Uterus (tissue), 4 donors: Measurements from ENCODE around the gene ANKRD13C. TPM values are rescaled to one million over a fixed set of nuclear protein-coding genes. Genes with fewer than 3 reads are reported as not detected.

Source experiments
- DNase-seq, 2 donors: peaks; one replicate each; pipeline ENCODE4 v3.0.0-alpha.2; 2019 to 2020
- H3K27ac ChIP-seq, 2 donors: fragments of 200-600 bp; sonication (generic); 1 replicate in 1 of 2; 2 replicates in 1 of 2; pipeline ENCODE4 v1.5.1; 2016 to 2018
- H3K27me3 ChIP-seq, 2 donors: fragments of 200-600 bp; sonication (generic); one replicate each; pipeline ENCODE4 v1.5.1; 2018 to 2019; ENCODE audit warnings: control low read depth in 1 of 2
- H3K36me3 ChIP-seq, 2 donors: fragments of 200-600 bp; sonication (generic); one replicate each; pipeline ENCODE4 v1.5.1; 2019; ENCODE audit warnings: control low read depth in 1 of 2
- H3K4me1 ChIP-seq, 2 donors: fragments of 200-600 bp; sonication (generic); one replicate each; pipeline ENCODE4 v1.5.1; 2018 to 2019; ENCODE audit warnings: control low read depth in 1 of 2
- H3K4me3 ChIP-seq, 2 donors: fragments of 200-600 bp; sonication (generic); 1 replicate in 1 of 2; 2 replicates in 1 of 2; pipeline ENCODE4 v1.5.1; 2018 to 2019; ENCODE audit warnings: mild to moderate bottlenecking in 1 of 2
- H3K9me3 ChIP-seq, 2 donors: fragments of 200-600 bp; sonication (generic); one replicate each; pipeline ENCODE4 v1.5.1; 2019; ENCODE audit warnings: control low read depth in 1 of 2
- POLR2A ChIP-seq, 2 donors: fragments of 450-650 bp; IDR thresholded peaks; one replicate each; pipeline ENCODE4 v1.6.1; 2016; ENCODE audit warnings: antibody characterized with exemption in 2 of 2, mild to moderate bottlenecking in 1 of 2, moderate library complexity in 1 of 2
- intact Hi-C: fragments of 100-400 bp; cut with DNase I; formaldehyde crosslinking; loops from one replicate; pipeline ENCODE4 v1.15.1; 2023; ENCODE audit warnings: low total_unique reads
- total RNA-seq, 4 donors: library from RNA; depleted of rRNA in 3 of 4; stranded (reverse); fragments of >200 nt in 3 of 4; gene quantifications; one replicate each; pipeline versions ENCODE4 v1.1.0 to v1.2.4, GENCODE V29; 2014 to 2023
- TF ChIP-seq, protein P1 (sequence below), 4 experiments: fragments of 200-600 bp in 2 of 4; fragments of 450-650 bp in 2 of 4; sonication (generic) in 2 of 4; IDR thresholded peaks; one replicate each; pipeline ENCODE4 v1.5.1; 2016 to 2019; ENCODE audit warnings: antibody characterized with exemption in 4 of 4, mild to moderate bottlenecking in 2 of 4, moderate library complexity in 1 of 4
- donor health status: DM: yes; HTN: yes; CAD: no.

ANKRD13C gene
- total RNA-seq, 4 donors from 2014 or later = 28.7 to 59.5 (median 32.6) TPM

- Histone ChIP-seq H3K36me3 (no peaks in the 10 kb centered on the region), H3K9me3 (no peaks in the 10 kb centered on the region)
- intact Hi-C loops = no loop called here
Observed at GRCh38 chr1:70248729-70249128, 105.8 kb downstream of the ANKRD13C start.

DNA sequence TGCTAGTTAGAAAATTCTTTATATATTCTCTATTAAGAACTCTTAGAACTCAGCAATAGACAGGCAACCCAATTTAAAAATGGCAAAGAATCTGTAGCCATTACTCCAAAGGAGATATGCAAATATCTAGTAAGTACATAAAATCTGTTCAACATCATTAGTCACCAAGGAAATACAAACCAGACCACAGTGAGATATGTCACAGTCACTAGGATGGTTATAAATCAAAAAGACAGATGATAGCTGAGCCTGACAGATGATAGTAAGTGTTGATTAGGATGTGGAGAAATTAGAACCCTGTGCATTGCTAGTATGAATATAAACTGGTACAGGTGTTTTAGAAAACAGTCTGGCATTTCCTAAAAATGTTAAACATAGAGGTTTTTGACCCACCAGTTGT is 106.8 kb downstream of the ANKRD13C start:
- Histone ChIP-seq H3K4me1 (no peaks in the 10 kb centered on the region), H3K27ac (no peak overlapping the region), H3K36me3 (no peaks in the 10 kb centered on the region), H3K9me3 (no peaks in the 10 kb centered on the region), H3K27me3 (no peaks in the 10 kb centered on the region), H3K4me3 (no peak overlapping the region)
- intact Hi-C loops = no loop called here
- TF ChIP-seq, protein P1, sequence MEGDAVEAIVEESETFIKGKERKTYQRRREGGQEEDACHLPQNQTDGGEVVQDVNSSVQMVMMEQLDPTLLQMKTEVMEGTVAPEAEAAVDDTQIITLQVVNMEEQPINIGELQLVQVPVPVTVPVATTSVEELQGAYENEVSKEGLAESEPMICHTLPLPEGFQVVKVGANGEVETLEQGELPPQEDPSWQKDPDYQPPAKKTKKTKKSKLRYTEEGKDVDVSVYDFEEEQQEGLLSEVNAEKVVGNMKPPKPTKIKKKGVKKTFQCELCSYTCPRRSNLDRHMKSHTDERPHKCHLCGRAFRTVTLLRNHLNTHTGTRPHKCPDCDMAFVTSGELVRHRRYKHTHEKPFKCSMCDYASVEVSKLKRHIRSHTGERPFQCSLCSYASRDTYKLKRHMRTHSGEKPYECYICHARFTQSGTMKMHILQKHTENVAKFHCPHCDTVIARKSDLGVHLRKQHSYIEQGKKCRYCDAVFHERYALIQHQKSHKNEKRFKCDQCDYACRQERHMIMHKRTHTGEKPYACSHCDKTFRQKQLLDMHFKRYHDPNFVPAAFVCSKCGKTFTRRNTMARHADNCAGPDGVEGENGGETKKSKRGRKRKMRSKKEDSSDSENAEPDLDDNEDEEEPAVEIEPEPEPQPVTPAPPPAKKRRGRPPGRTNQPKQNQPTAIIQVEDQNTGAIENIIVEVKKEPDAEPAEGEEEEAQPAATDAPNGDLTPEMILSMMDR (IDR thresholded peaks at IDR 0.05) = no peak
- no peak for TF ChIP-seq POLR2A (IDR thresholded peaks at IDR 0.05)
- DNase-seq = no peak

More at GRCh38 chr1:70248729-70249128, 105.8 kb downstream of the ANKRD13C start:
- no peak for DNase-seq
- H3K4me3 ChIP-seq = no peak overlapping the region
- no peaks in the 10 kb centered on the region for H3K4me1 ChIP-seq
- no peaks in the 10 kb centered on the region for H3K27me3 ChIP-seq
- TF ChIP-seq, protein P1 (IDR thresholded peaks at IDR 0.05) = no peak
- TF ChIP-seq POLR2A (IDR thresholded peaks at IDR 0.05) = no peak
- H3K27ac ChIP-seq = no peak overlapping the region

- TF ChIP-seq, protein P1 (IDR thresholded peaks at IDR 0.05) = no peak
- no peak for TF ChIP-seq POLR2A (IDR thresholded peaks at IDR 0.05)
- H3K36me3 ChIP-seq = no peaks in the 10 kb centered on the region
- H3K27me3 ChIP-seq = no peaks in the 10 kb centered on the region
- no peaks in the 10 kb centered on the region for H3K4me1 ChIP-seq
- no peak overlapping the region for H3K4me3 ChIP-seq
- intact Hi-C loops = no loop called here
- no peak for DNase-seq
- H3K9me3 ChIP-seq = no peaks in the 10 kb centered on the region
- no peak overlapping the region for H3K27ac ChIP-seq
Observed at GRCh38 chr1:70247122-70247521, 107.4 kb downstream of the ANKRD13C start.

- Histone ChIP-seq H3K4me3 (no peak overlapping the region), H3K27ac (no peak overlapping the region), H3K9me3 (no peaks in the 10 kb centered on the region), H3K4me1 (no peaks in the 10 kb centered on the region), H3K36me3 (no peaks in the 10 kb centered on the region), H3K27me3 (no peaks in the 10 kb centered on the region)
- intact Hi-C loops = no loop called here
- no peak for DNase-seq
- TF ChIP-seq, protein P1 (IDR thresholded peaks at IDR 0.05) = no peak
- no peak for TF ChIP-seq POLR2A (IDR thresholded peaks at IDR 0.05)
Observed at GRCh38 chr1:70239940-70240339, 114.6 kb downstream of the ANKRD13C start.

DNA sequence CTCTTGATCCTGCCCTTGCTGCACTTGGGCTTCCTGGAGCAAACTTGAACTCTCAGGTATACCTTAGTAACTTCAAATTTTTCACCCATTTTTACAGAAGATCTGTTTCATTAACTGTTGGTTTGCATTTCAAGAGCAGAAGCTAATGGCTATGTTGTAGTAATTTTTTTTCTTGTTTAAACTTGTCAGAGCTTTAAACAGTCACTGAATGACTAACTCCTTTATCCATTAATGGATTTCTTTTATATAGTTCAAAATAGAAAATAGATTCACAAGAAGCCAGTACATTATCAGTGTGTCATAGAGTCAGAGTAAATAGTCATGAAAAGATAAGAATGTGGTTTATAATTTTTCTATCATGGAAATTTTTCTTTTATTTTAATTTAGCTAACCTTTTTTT is 119.8 kb downstream of the ANKRD13C start:
- H3K36me3 ChIP-seq = no peaks in the 10 kb centered on the region
- TF ChIP-seq, protein P1 (IDR thresholded peaks at IDR 0.05) = no peak
- no peak for TF ChIP-seq POLR2A (IDR thresholded peaks at IDR 0.05)

More for the DNA sequence above, 119.8 kb downstream of the ANKRD13C start:
- Histone ChIP-seq H3K27ac (no peak overlapping the region), H3K4me3 (no peak overlapping the region), H3K27me3 (no peaks in the 10 kb centered on the region), H3K4me1 (no peaks in the 10 kb centered on the region), H3K9me3 (no peaks in the 10 kb centered on the region)
- DNase-seq = no peak
- intact Hi-C loops = no loop called here
